ENCODE measurements around the gene RASL11B.

GRCh38 chr4:52912608-52913007 is 50.5 kb downstream of the RASL11B start:
- no peak for TF ChIP-seq CTCF (IDR thresholded peaks at IDR 0.05)
- no peak for TF ChIP-seq POLR2A (IDR thresholded peaks at IDR 0.05)
- TF ChIP-seq EP300 (IDR thresholded peaks at IDR 0.05) = no peak
